HL-60/S4 treated with phorbol 12-myristate 13-acetate at 8.2 ng/mL for 4 days and 3 days (cell line): ENCODE data around the gene PCDHB14.
"Not testable (repeated sequence)": the region's sequence is repeated elsewhere in the genome, so short reads cannot be mapped to it uniquely, and the experiment has no call there.

Source experiments
- in situ Hi-C: fragments of 300-500 bp; cut with MboI; formaldehyde crosslinking; loops from 2 replicates; pipeline ENCODE4 v1.15.0; 2022; ENCODE audit warnings: low sequenced_read_pairs

Gene PCDHB14

GRCh38 chr5:141223112-141223783, at the start of gene PCDHB14:
Gene PCDHB14, plus strand, starts transcription at chr5:141223343. Its CDS starts 163 bp downstream, at chr5:141223506.
- in situ Hi-C loops: no loop called here

GRCh38 chr5:141174291-141175104, 48.6 kb upstream of the PCDHB14 start:
- in situ Hi-C loops: not testable (repeated sequence)

- in situ Hi-C loops: no loop called here
Observed at GRCh38 chr5:141175933-141176332, 47.2 kb upstream of the PCDHB14 start.

DNA sequence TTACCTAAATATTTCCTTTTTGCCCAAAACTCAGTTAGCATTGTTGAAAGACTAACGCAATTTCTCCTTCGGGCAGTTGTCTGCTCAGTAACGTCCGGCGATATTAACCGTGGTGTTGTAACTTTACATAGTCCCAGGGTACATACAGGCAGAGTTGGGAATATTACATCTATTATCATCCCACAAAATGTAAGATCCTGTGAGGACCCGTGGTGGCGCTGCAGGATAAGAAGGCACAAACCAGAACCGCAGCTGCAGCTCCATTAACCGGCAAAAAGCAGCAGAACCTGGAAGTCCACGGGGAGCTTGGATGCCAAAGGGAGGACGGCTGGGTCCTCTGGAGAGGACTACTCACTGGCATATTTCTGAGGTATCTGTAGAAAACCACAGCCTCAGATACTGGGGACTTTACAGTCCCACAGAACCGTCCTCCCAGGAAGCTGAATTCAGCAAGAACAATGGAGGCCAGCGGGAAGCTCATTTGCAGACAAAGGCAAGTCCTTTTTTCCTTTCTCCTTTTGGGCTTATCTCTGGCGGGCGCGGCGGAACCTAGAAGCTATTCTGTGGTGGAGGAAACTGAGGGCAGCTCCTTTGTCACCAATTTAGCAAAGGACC, 45.5 kb upstream of the PCDHB14 start, which contains the start of gene PCDHB8:
Gene PCDHB8 (plus strand): TSS at position 214 of the 615 bp plus-strand sequence. CDS start 245 bp downstream, at position 459.
- in situ Hi-C loops: not testable (repeated sequence)

DNA sequence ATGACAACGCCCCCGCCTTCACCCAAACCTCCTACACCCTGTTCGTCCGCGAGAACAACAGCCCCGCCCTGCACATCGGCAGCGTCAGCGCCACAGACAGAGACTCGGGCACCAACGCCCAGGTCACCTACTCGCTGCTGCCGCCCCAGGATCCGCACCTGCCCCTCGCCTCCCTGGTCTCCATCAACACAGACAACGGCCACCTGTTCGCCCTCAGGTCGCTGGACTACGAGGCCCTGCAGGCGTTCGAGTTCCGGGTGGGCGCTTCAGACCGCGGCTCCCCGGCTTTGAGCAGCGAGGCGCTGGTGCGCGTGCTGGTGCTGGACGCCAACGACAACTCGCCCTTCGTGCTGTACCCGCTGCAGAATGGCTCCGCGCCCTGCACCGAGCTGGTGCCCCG, 43.8 kb upstream of the PCDHB14 start:
- in situ Hi-C loops: not testable (repeated sequence)

DNA sequence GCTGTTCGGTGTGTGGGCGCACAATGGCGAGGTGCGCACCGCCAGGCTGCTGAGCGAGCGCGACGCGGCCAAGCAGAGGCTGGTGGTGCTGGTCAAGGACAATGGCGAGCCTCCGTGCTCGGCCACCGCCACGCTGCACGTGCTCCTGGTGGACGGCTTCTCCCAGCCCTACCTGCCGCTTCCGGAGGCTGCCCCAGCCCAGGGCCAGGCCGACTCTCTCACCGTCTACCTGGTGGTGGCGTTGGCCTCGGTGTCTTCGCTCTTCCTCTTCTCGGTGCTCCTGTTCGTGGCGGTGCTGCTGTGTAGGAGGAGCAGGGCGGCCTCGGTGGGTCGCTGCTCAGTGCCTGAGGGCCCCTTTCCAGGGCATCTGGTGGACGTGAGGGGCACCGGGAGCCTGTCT, 43.3 kb upstream of the PCDHB14 start:
- in situ Hi-C loops: not testable (repeated sequence)

DNA sequence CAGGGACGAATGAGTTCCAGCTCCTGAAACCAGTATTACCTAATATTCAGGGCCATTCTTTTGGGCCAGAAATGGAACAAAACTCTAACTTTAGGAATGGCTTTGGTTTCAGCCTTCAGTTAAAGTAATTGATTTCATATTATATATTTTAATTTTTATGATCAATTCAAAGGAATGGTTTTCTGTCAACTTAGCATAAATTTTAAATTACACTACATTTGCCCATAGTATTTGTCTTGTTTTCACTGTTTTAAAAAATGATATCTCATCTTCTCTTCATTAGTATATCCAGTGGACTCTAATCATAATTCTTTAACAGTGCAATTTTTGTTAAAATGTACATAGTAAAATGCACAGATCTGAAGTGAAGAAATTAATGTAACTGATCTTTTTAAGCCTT, 42.8 kb upstream of the PCDHB14 start:
- in situ Hi-C loops: no loop called here

DNA sequence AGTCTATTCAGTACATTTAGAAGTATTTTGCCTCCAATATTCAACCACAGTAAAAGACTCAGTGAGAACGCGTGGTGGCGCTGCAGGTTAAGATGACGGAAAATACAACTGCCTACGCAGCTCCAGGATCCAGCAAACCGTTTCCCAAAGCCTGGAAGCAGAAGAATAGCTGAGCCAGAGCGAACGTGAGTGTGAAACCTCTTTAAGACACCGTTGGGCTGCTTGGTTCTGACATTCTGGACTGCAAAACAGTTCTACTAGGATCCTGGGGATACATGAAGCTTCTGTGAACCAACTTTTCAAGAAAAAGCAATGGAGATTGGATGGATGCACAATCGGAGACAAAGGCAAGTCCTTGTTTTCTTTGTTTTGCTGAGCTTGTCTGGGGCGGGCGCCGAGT, 40.9 kb upstream of the PCDHB14 start, which contains the start of gene PCDHB16:
Gene PCDHB16 (plus strand): TSS at position 140 of the 400 bp plus-strand sequence. CDS start 173 bp downstream, at position 313.
- in situ Hi-C loops: no loop called here

DNA sequence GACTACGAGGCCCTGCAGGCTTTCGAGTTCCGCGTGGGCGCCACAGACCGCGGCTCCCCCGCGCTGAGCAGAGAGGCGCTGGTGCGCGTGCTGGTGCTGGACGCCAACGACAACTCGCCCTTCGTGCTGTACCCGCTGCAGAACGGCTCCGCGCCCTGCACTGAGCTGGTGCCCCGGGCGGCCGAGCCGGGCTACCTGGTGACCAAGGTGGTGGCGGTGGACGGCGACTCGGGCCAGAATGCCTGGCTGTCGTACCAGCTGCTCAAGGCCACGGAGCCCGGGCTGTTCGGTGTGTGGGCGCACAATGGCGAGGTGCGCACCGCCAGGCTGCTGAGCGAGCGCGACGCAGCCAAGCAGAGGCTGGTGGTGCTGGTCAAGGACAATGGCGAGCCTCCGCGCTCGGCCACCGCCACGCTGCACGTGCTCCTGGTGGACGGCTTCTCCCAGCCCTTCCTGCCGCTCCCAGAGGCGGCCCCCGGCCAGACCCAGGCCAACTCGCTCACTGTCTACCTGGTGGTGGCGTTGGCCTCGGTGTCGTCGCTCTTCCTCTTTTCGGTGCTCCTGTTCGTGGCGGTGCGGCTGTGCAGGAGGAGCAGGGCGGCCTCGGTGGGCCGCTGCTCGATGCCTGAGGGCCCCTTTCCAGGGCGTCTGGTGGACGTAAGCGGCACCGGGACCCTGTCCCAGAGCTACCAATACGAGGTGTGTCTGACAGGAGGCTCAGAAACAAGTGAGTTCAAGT, 38.9 kb upstream of the PCDHB14 start:
- in situ Hi-C loops: not testable (repeated sequence)

- in situ Hi-C loops: no loop called here
Observed at GRCh38 chr5:141186897-141187512, 36.1 kb upstream of the PCDHB14 start, which contains the start of gene PCDHB9. Gene PCDHB9, plus strand, starts transcription at chr5:141187161. Its CDS starts 158 bp downstream, at chr5:141187319.

GRCh38 chr5:141188682-141189081, 34.5 kb upstream of the PCDHB14 start:
- in situ Hi-C loops: not testable (repeated sequence)

- in situ Hi-C loops: not testable (repeated sequence)
Observed at GRCh38 chr5:141189131-141189530, 34.0 kb upstream of the PCDHB14 start.

GRCh38 chr5:141192110-141192725, 30.9 kb upstream of the PCDHB14 start, which contains the start of gene PCDHB10:
Gene PCDHB10, plus strand, starts transcription at chr5:141192353. Its CDS starts 200 bp downstream, at chr5:141192553.
- in situ Hi-C loops: no loop called here

- in situ Hi-C loops: not testable (repeated sequence)
Observed at GRCh38 chr5:141194332-141194731, 28.8 kb upstream of the PCDHB14 start.

GRCh38 chr5:141196363-141196762, 26.8 kb upstream of the PCDHB14 start:
- in situ Hi-C loops: no loop called here

- in situ Hi-C loops: no loop called here
Observed at GRCh38 chr5:141199359-141200235, 23.5 kb upstream of the PCDHB14 start, which contains the start of gene PCDHB11. Gene PCDHB11, plus strand, starts transcription at chr5:141199627. Its CDS starts 148 bp downstream, at chr5:141199775.

DNA sequence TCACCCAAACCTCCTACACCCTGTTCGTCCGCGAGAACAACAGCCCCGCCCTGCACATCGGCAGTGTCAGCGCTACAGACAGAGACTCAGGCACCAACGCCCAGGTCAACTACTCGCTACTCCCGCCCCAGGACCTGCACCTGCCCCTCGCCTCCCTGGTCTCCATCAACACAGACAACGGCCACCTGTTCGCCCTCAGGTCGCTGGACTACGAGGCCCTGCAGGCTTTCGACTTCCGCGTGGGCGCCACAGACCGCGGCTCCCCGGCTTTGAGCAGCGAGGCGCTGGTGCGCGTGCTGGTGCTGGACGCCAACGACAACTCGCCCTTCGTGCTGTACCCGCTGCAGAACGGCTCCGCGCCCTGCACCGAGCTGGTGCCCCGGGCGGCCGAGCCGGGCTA, 22.0 kb upstream of the PCDHB14 start:
- in situ Hi-C loops: not testable (repeated sequence)

GRCh38 chr5:141201646-141202045, 21.5 kb upstream of the PCDHB14 start:
- in situ Hi-C loops: not testable (repeated sequence)
